ENCODE data around the gene ACAT2.
A peak's percentile ranks its signal among the peaks of the same experiment; 100 is the strongest.
"Not testable (repeated sequence)": the region's sequence is repeated elsewhere in the genome, so short reads cannot be mapped to it uniquely, and the experiment has no call there.

The ACAT2 gene

DNA sequence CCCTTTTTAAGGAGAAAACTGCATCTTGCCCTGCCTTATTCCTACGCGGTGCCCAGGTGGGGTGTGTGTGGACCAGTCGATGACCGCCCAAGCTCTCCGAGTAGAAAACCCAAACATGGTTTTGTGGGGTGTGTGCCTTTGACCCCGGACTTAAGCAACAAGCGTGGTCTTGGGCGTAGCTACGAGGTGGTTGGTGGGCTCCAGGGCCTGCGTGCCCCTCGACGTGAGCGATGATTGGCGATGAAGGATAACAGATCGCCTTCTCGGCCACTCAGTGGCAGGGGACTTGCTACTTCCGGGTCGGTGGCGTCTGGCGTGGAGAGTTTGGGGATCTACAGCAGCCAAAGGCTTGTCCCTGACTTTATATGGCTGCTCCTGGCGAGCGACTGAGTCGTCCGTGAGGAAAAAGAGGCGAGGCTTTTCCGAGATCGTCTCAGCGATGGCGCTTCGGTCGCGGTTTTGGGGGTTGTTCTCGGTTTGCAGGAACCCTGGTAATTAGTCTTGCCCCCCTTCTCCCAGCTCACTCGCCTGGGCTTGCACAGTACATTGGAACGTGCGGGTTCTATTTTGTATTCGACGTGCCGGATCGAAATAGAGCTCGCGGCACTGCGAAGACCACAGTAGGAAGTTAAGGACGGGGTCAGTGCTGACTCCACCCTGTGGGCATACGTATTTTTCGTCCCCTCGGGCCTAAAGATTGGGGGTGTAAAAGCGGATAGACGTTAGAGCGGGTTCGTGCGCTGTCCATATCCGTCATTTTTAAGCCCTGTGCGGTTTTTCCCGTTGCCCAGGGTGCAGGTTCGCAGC lies 28.5 kb downstream of the ACAT2 start, which contains the start of gene MRPL18:
TSS of gene MRPL18 (plus strand) at position 319 of the 807 bp plus-strand sequence. CDS start at position 440, 121 bp downstream.
- Histone ChIP-seq H3K4me3 (peak within 1 kb of the TSS; percentile 95), H3K27ac (peak within 1 kb of the TSS; percentile 91 to 93)
- peak; percentile 98 for DNase-seq (ENCODE audit: low spot score)
- no peak for TF ChIP-seq CTCF (IDR thresholded peaks at IDR 0.05)

GRCh38 chr6:159790956-159791598 lies 29.2 kb downstream of the ACAT2 start:
- TF ChIP-seq CTCF (IDR thresholded peaks at IDR 0.05): no peak
- Histone ChIP-seq H3K27ac (peak overlapping the region; percentile 91 to 93), H3K4me3 (peak overlapping the region; percentile 95)
- no peak for DNase-seq (ENCODE audit: low spot score)

DNA sequence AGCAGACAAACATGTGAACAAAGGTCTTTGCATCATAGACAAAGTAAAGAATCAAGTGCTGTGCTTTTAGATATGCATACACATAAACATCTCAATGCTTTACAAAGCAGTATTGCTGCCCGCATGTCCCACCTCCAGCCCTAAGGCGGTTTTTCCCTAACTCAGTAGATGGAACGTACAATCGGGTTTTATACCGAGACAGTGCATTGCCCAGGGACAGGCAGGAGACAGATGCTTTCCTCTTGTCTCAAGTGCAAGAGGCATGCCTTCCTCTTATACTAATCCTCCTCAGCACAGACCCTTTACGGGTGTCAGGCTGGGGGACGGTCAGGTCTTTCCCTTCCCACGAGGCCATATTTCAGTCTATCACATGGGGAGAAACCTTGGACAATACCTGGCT lies 33.1 kb downstream of the ACAT2 start:
- not testable (repeated sequence) for H3K4me3 ChIP-seq; H3K27ac ChIP-seq; DNase-seq (ENCODE audit: low spot score)

GRCh38 chr6:159797554-159797953 lies 35.7 kb downstream of the ACAT2 start:
- TF ChIP-seq CTCF (IDR thresholded peaks at IDR 0.05): no peak
- no peak overlapping the region for H3K27ac ChIP-seq
- no peak for DNase-seq (ENCODE audit: low spot score)

DNA sequence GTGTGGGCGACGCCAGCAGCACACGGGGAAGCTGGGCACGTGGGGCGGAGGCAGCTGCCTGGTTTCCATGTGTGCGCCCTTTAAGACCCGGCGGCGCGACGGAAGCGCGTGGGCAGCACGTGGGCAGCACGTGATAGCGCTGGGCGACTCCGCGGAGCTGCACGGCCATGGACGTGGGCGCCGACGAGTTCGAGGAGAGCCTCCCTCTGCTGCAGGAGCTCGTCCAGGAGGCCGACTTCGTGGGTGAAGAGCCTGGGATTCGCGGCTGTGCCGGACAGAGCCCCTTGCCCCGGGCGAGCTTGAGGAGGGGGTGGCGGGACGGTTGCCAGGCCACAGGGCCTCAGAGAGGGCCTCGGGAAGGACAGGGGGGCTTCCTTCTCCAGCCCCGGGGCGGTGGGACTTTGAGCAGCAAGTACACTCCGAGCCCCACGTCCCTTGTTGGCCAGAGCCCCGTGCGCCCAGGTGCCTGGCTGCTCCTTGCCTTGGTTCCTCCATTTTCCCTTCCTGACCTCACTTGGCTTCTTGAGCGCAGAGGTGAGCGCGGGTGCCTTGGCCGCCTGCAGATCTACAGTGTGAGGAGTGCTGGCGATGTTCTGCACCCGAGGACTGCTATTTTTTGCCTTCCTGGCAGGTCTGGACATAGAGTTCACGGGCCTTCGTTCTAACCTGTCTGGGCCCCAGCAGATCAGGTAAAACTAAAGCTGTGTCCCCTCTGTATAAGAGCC lies 38.5 kb downstream of the ACAT2 start, which contains the start of gene PNLDC1:
TSS of gene PNLDC1 (plus strand) at position 136 of the 725 bp plus-strand sequence. CDS start at position 168, 32 bp downstream.
- Histone ChIP-seq H3K27ac (no peak within 1 kb of the TSS), H3K4me3 (no peak within 1 kb of the TSS)
- TF ChIP-seq CTCF (IDR thresholded peaks at IDR 0.05): no peak
- no peak for DNase-seq (ENCODE audit: low spot score)

More at GRCh38 chr6:159797554-159797953, 35.7 kb downstream of the ACAT2 start:
- no peak overlapping the region for H3K4me3 ChIP-seq

DNA sequence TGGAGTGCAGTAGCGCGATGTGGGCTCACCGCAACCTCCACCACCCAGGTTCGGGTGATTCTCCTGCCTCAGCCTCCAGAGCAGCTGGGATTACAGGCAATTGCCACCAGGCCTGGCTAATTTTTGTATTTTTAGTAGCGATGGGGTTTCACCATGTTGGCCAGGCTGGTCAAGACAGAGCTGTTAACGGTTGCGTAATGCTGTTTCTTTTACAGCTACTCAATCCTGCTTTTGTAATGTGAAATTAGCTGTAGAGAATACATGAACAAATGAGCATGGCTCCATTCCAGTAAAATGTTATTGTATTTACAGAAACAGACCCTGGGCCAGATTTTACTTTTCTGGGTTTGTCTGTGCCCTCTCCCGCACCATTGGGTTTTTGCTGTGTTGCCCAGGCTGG lies 40.1 kb downstream of the ACAT2 start:
- no peak for TF ChIP-seq CTCF (IDR thresholded peaks at IDR 0.05)
- no peak for DNase-seq (ENCODE audit: low spot score)
- no peak overlapping the region for H3K4me3 ChIP-seq
- H3K27ac ChIP-seq: no peak overlapping the region

DNA sequence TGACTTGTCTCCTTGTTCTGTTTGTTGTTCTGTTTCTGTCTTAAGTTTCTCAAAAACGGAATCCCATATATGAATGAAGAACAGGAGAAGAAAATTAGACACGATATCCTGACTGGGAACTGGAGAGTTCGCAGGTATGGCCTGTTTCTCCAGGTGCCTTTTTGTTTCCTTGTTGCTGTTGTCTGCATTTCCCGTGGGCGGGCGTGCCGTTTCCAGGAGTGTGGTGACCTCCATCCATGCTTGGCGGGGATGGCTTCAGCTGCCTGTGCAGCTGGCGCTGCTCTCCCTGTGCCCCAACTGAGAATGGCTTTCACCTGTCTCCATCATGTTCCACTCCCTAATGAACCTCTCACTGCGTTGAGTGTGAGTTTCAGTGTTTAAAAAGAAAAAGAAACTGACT lies 42.7 kb downstream of the ACAT2 start:
- Histone ChIP-seq H3K27ac (no peak overlapping the region), H3K4me3 (no peak overlapping the region)
- TF ChIP-seq CTCF (IDR thresholded peaks at IDR 0.05): no peak
- DNase-seq (ENCODE audit: low spot score): no peak

All from coronary artery (tissue), 2 donors.